Measurements from ENCODE around the gene AGXT.

AGXT gene

DNA sequence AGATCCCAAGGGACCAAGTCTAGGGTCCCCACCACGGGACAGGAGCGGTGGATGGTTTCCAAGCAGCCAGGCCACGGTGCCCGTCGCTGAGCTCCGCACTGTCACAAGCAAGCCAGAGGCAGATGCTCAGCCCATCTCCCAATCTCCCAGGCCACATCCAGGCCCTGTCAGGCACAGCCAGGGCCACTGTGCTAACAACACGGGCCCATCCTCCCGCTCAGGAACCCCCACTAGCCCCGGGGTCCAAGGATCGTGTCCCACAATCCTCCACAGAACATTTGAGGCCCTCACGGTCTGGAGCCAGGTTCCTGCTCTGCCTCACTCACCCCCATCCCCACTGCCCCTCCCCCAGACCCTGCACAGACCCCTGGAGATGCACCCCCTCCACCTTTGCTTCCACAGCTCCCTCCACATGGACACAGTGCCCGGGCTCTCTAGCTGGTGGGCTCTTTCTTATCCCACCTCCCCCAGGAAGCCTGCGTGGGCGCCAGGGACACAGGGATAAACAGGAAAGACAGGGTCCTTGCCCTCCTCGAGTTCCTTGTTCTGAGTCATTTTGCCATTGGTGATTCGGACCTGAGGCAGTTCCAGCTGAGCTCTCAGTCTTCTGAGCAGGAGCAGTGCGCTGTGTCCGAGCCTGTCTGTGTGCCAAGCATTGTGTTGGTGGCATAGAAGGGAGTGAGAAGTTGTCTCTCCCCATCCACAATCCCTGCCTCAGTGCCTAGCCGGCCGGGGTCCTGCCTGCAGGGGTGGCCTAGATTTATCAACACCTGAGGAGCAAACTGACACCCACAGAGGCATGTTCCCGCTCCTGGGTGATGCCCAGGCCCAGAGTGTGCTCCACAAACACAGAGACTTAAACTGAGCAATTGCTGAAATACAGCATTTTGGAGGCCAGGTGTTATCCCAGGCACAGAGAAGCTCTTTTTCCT, 44.5 kb downstream of the AGXT start:
- DNase-seq (ENCODE audit: low read depth in 1 of 2, low spot score in 1 of 2) = no peak
- TF ChIP-seq, protein P1, sequence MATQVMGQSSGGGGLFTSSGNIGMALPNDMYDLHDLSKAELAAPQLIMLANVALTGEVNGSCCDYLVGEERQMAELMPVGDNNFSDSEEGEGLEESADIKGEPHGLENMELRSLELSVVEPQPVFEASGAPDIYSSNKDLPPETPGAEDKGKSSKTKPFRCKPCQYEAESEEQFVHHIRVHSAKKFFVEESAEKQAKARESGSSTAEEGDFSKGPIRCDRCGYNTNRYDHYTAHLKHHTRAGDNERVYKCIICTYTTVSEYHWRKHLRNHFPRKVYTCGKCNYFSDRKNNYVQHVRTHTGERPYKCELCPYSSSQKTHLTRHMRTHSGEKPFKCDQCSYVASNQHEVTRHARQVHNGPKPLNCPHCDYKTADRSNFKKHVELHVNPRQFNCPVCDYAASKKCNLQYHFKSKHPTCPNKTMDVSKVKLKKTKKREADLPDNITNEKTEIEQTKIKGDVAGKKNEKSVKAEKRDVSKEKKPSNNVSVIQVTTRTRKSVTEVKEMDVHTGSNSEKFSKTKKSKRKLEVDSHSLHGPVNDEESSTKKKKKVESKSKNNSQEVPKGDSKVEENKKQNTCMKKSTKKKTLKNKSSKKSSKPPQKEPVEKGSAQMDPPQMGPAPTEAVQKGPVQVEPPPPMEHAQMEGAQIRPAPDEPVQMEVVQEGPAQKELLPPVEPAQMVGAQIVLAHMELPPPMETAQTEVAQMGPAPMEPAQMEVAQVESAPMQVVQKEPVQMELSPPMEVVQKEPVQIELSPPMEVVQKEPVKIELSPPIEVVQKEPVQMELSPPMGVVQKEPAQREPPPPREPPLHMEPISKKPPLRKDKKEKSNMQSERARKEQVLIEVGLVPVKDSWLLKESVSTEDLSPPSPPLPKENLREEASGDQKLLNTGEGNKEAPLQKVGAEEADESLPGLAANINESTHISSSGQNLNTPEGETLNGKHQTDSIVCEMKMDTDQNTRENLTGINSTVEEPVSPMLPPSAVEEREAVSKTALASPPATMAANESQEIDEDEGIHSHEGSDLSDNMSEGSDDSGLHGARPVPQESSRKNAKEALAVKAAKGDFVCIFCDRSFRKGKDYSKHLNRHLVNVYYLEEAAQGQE (IDR thresholded peaks at IDR 0.05; ENCODE audit: insufficient replicate concordance, low read depth) = no peak
- TF ChIP-seq GABPA (IDR thresholded peaks at IDR 0.05; ENCODE audit: low read depth) (no peak), CTCF (IDR thresholded peaks at IDR 0.05; ENCODE audit: insufficient read depth, low read length) (no peak), SPI1 (IDR thresholded peaks at IDR 0.05; ENCODE audit: borderline replicate concordance, low read depth) (no peak), POLR2AphosphoS5 (IDR thresholded peaks at IDR 0.05; ENCODE audit: low read depth) (no peak)
- Histone ChIP-seq H3K4me3 (replicated peaks; ENCODE audit: insufficient read depth, low read length) (no peak overlapping the region), H3K27me3 (ENCODE audit: insufficient read depth, poor library complexity, severe bottlenecking) (peaks cover 23% of the 10 kb centered on the region), H3K27ac (replicated peaks) (no peak overlapping the region)

DNA sequence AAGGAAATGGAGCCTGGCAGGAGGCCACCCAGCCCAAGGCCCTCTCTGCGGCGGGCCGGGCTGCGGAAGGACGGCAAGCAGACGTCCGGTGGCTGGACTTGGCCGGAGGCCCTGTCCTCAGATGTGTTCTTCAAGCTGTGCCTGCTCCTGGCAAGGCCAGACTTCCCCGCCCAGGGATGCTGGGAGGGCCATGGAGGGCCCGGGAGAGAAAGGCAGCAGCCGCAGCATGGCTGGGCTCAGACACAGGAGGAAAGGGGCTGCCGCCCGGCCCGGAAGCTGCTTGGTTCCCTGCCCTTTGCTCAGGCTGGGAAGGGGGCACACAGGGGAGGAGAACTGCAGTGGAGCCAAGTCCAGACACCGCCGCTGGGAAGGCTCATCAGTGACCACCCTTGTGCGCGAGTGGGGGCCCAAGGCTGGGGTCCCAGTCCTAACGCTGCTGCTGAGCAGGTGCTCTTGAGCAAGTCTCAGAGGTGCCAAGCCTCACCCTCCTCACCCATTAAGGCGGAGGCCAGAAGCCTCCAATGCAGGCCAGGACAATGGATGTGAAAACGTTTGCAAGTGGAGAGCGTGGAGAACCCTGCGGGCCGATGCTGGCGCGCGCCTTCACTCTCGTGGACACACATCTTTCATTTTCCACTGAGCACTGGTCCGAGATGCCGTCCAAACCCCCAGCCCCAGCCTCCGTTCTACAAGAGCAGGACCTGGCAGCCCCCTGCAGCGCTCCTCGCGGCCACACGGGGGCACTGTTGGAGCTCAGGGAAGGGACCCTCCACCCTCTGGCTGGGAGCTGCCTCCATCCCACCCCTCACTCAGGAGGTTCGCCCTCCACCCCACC, 45.4 kb downstream of the AGXT start:
- DNase-seq (ENCODE audit: low read depth in 1 of 2, low spot score in 1 of 2) = peak in 1 of 2 experiments; percentile 46
- TF ChIP-seq POLR2AphosphoS5 (IDR thresholded peaks at IDR 0.05; ENCODE audit: low read depth) (no peak), SPI1 (IDR thresholded peaks at IDR 0.05; ENCODE audit: borderline replicate concordance, low read depth) (no peak), GABPA (IDR thresholded peaks at IDR 0.05; ENCODE audit: low read depth) (no peak), CTCF (IDR thresholded peaks at IDR 0.05; ENCODE audit: insufficient read depth, low read length) (peak; percentile 82)
- TF ChIP-seq, protein P1 (IDR thresholded peaks at IDR 0.05; ENCODE audit: insufficient replicate concordance, low read depth) = no peak
- H3K4me3 ChIP-seq (replicated peaks; ENCODE audit: insufficient read depth, low read length) = no peak overlapping the region
- H3K27ac ChIP-seq (replicated peaks) = no peak overlapping the region
- H3K27me3 ChIP-seq (ENCODE audit: insufficient read depth, poor library complexity, severe bottlenecking) = peaks cover 23% of the 10 kb centered on the region

DNA sequence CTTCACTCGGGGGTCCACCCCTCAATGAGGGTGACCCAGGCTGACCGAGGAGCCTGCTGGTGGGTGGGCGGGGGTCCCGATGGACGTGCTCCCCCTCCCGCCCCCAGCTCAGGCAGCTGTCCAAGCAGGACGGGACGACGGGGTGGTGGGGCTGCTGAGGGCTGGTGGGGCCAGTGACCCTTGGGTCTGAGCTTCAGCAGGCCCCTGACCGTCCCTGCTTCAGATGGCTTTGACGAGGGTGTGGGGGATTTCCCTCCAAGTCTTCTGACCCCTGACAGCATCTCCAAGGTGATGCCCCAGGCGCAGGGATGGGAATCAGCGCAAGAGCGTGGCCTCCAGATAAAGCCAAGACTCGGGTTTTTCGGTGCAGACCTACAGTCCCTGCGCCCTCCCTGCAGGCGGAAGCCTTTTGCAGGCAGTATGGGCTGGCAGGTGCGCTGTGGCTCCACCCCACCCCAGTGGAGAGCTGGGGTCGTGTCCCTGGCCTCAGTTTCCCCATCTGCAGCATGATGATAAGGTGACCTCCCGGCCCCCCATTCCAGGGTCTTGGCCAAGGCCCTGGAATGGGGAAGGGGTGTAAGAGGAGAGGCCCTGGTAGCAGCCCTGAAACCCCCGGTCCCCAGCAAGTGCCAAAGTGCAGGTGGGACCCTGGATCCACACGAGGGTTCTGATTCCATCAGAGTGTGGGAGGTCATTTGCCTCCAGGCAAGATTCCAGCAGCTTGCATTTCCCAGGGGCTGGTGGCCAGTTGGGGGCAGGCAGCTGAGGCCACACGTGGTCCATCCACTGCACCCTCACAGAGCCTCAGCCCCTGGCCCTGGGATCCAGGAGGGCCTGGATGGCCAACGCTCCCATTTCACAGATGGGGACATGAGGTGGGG, 46.3 kb downstream of the AGXT start:
- Histone ChIP-seq H3K4me3 (replicated peaks; ENCODE audit: insufficient read depth, low read length) (no peak overlapping the region), H3K27ac (replicated peaks) (no peak overlapping the region), H3K27me3 (ENCODE audit: insufficient read depth, poor library complexity, severe bottlenecking) (peaks cover 23% of the 10 kb centered on the region)
- TF ChIP-seq CTCF (IDR thresholded peaks at IDR 0.05; ENCODE audit: insufficient read depth, low read length) (no peak), GABPA (IDR thresholded peaks at IDR 0.05; ENCODE audit: low read depth) (no peak), POLR2AphosphoS5 (IDR thresholded peaks at IDR 0.05; ENCODE audit: low read depth) (no peak), SPI1 (IDR thresholded peaks at IDR 0.05; ENCODE audit: borderline replicate concordance, low read depth) (no peak)
- TF ChIP-seq, protein P1 (IDR thresholded peaks at IDR 0.05; ENCODE audit: insufficient replicate concordance, low read depth) = no peak
- no peak for DNase-seq (ENCODE audit: low read depth in 1 of 2, low spot score in 1 of 2)
